Measurements from ENCODE around the gene NCKAP5L.

NCKAP5L gene

GRCh38 chr12:49777800-49778748 lies 50.1 kb downstream of the NCKAP5L start:
- peak; percentile 59 for DNase-seq
- TF ChIP-seq EZH2phosphoT487 (IDR thresholded peaks at IDR 0.05; ENCODE audit: low read length) (no peak), CTCF (IDR thresholded peaks at IDR 0.05; ENCODE audit: low read length) (peak; percentile 95), EZH2 (optimal IDR thresholded peaks at IDR 0.05; ENCODE audit: low read depth, low read length) (no peak)

GRCh38 chr12:49777341-49777740 lies 50.9 kb downstream of the NCKAP5L start:
- Histone ChIP-seq H3K9me3 (replicated peaks; ENCODE audit: insufficient read depth, low read length) (no peaks in the 10 kb centered on the region), H3K27ac (ENCODE audit: low read length) (no peak overlapping the region), H2AFZ (ENCODE audit: low read length) (no peak overlapping the region), H3K9ac (ENCODE audit: low read length) (no peak overlapping the region), H3F3A (ENCODE audit: insufficient read depth, low read length) (no peaks in the 10 kb centered on the region), H3K27me3 (replicated peaks; ENCODE audit: insufficient read depth, low read length) (no peaks in the 10 kb centered on the region), H3K4me2 (ENCODE audit: low read depth, low read length) (no peak overlapping the region), H3K36me3 (replicated peaks; ENCODE audit: insufficient read depth, low read length) (no peaks in the 10 kb centered on the region), H3K4me1 (ENCODE audit: low read length) (no peaks in the 10 kb centered on the region), H4K20me1 (ENCODE audit: insufficient read depth, low read length) (no peaks in the 10 kb centered on the region), H3K4me3 (ENCODE audit: low read length) (no peak overlapping the region), H3K9me2 (replicated peaks; ENCODE audit: insufficient read depth, low read length) (no peaks in the 10 kb centered on the region), H3K79me2 (ENCODE audit: low read length) (no peaks in the 10 kb centered on the region)
- no peak for DNase-seq
- TF ChIP-seq CTCF (IDR thresholded peaks at IDR 0.05; ENCODE audit: low read length) (no peak), EZH2 (optimal IDR thresholded peaks at IDR 0.05; ENCODE audit: low read depth, low read length) (no peak), EZH2phosphoT487 (IDR thresholded peaks at IDR 0.05; ENCODE audit: low read length) (no peak)

More at GRCh38 chr12:49777800-49778748, 50.1 kb downstream of the NCKAP5L start:
- Histone ChIP-seq H3K27ac (ENCODE audit: low read length) (no peak overlapping the region), H3K4me3 (ENCODE audit: low read length) (no peak overlapping the region), H3K9me2 (replicated peaks; ENCODE audit: insufficient read depth, low read length) (no peaks in the 10 kb centered on the region), H3K79me2 (ENCODE audit: low read length) (no peaks in the 10 kb centered on the region), H2AFZ (ENCODE audit: low read length) (peak overlapping the region; percentile 76; the same call in 1 of the 2 replicates), H3F3A (ENCODE audit: insufficient read depth, low read length) (no peaks in the 10 kb centered on the region), H3K9ac (ENCODE audit: low read length) (no peak overlapping the region), H3K9me3 (replicated peaks; ENCODE audit: insufficient read depth, low read length) (no peaks in the 10 kb centered on the region), H3K36me3 (replicated peaks; ENCODE audit: insufficient read depth, low read length) (no peaks in the 10 kb centered on the region), H3K4me2 (ENCODE audit: low read depth, low read length) (peak overlapping the region; percentile 58; the same call in 1 of the 2 replicates), H3K4me1 (ENCODE audit: low read length) (no peaks in the 10 kb centered on the region), H3K27me3 (replicated peaks; ENCODE audit: insufficient read depth, low read length) (no peaks in the 10 kb centered on the region), H4K20me1 (ENCODE audit: insufficient read depth, low read length) (no peaks in the 10 kb centered on the region)

GRCh38 chr12:49776858-49777257 lies 51.4 kb downstream of the NCKAP5L start:
- H3K4me2 ChIP-seq (ENCODE audit: low read depth, low read length), result no peak overlapping the region
- H3K9ac ChIP-seq (ENCODE audit: low read length), result no peak overlapping the region
- no peaks in the 10 kb centered on the region for H3K4me1 ChIP-seq (ENCODE audit: low read length)
- H3K9me3 ChIP-seq (replicated peaks; ENCODE audit: insufficient read depth, low read length), result no peaks in the 10 kb centered on the region
- H3K9me2 ChIP-seq (replicated peaks; ENCODE audit: insufficient read depth, low read length), result no peaks in the 10 kb centered on the region
- no peak overlapping the region for H3K4me3 ChIP-seq (ENCODE audit: low read length)
- TF ChIP-seq CTCF (IDR thresholded peaks at IDR 0.05; ENCODE audit: low read length), result no peak
- TF ChIP-seq EZH2 (optimal IDR thresholded peaks at IDR 0.05; ENCODE audit: low read depth, low read length), result no peak
- no peak for TF ChIP-seq EZH2phosphoT487 (IDR thresholded peaks at IDR 0.05; ENCODE audit: low read length)
- H3K27me3 ChIP-seq (replicated peaks; ENCODE audit: insufficient read depth, low read length), result no peaks in the 10 kb centered on the region
- DNase-seq, result no peak
- H3F3A ChIP-seq (ENCODE audit: insufficient read depth, low read length), result no peaks in the 10 kb centered on the region
- H4K20me1 ChIP-seq (ENCODE audit: insufficient read depth, low read length), result no peaks in the 10 kb centered on the region
- H3K27ac ChIP-seq (ENCODE audit: low read length), result no peak overlapping the region
- peak overlapping the region; percentile 24; the same call in 1 of the 2 replicates for H2AFZ ChIP-seq (ENCODE audit: low read length)
- no peaks in the 10 kb centered on the region for H3K79me2 ChIP-seq (ENCODE audit: low read length)
- no peaks in the 10 kb centered on the region for H3K36me3 ChIP-seq (replicated peaks; ENCODE audit: insufficient read depth, low read length)

Measured in MM.1S (cell line).